SK-N-MC (cell line): ENCODE data around the gene PIAS4.

Source experiments
- EZH2 ChIP-seq: fragments of 200-600 bp; sonication (generic); IDR thresholded peaks from one replicate; pipeline ENCODE4 v1.6.1; 2017; ENCODE audit warnings: antibody characterized with exemption
- FOXP2 ChIP-seq: optimal IDR thresholded peaks from 2 replicates; pipeline ENCODE3; 2011; ENCODE audit warnings: mild to moderate bottlenecking, moderate library complexity; ENCODE audit not compliant: insufficient read depth; ENCODE audit errors: extremely low read length, control extremely low read depth
- POLR2AphosphoS5 ChIP-seq: IDR thresholded peaks from 2 replicates; pipeline ENCODE4 v1.6.1; 2012; ENCODE audit warnings: mild to moderate bottlenecking, low read depth, low read length, borderline replicate concordance

- TF ChIP-seq POLR2AphosphoS5 (no peak), FOXP2 (no peak), EZH2 (no peak)
Measured at GRCh38 chr19:3985643-3986259, 21.8 kb upstream of the PIAS4 start.
